WTC11 (cell line): ENCODE measurements around the gene FKBP10. TPM values are rescaled to one million over a fixed set of nuclear protein-coding genes. Genes with fewer than 3 reads are reported as not detected.

ENCODE experiments used
- ATAC-seq: fragments of 200-7000 bp; cut with Tn5 transposase; 2 replicates; pipeline ENCODE4 v1.10.0; 2021; ENCODE audit warnings: mild to moderate bottlenecking, moderate library complexity
- CTCF ChIA-PET: fragments of 300-600 bp; sonication (Branson Sonifier 250); formaldehyde crosslinking; loops from one replicate; lab custom pipeline; 2021; ENCODE audit warnings: antibody characterized with exemption; lab: Charles Lee
- POLR2A ChIA-PET: fragments of 350-600 bp; sonication (Branson Sonifier 250); formaldehyde crosslinking; loops from one replicate; lab custom pipeline; 2021; ENCODE audit warnings: antibody characterized with exemption; lab: Charles Lee
- DNase-seq: peaks from one replicate; pipeline ENCODE4 v3.0.0; 2021; ENCODE audit warnings: low spot score
- H3K27ac Mint-ChIP-seq: 2 replicates; pipeline ENCODE4 v1.8.0; 2021; ENCODE audit warnings: mixed read lengths
- H3K27me3 Mint-ChIP-seq: 2 replicates; pipeline ENCODE4 v1.8.0; 2021; ENCODE audit warnings: low read depth, mild to moderate bottlenecking, moderate library complexity, mixed read lengths
- H3K36me3 Mint-ChIP-seq: 2 replicates; pipeline ENCODE4 v1.8.0; 2021; ENCODE audit warnings: mixed read lengths
- H3K4me1 Mint-ChIP-seq: 2 replicates; pipeline ENCODE4 v1.8.0; 2022; ENCODE audit warnings: mixed read lengths
- H3K4me3 Mint-ChIP-seq: 2 replicates; pipeline ENCODE4 v1.8.0; 2021; ENCODE audit warnings: mild to moderate bottlenecking, moderate library complexity, mixed read lengths
- H3K9me3 Mint-ChIP-seq: 2 replicates; pipeline ENCODE4 v1.8.0; 2021; ENCODE audit warnings: mixed read lengths
- CTCF ChIP-seq: fragments of 200-600 bp; IDR thresholded peaks from 2 replicates; pipeline ENCODE4 v1.8.0; 2022; ENCODE audit warnings: antibody characterized with exemption
- FOXK1 ChIP-seq: sonication (generic); formaldehyde crosslinking; IDR thresholded peaks from 2 replicates; pipeline ENCODE4 v1.8.0; 2022; ENCODE audit warnings: mild to moderate bottlenecking, moderate library complexity, missing genetic modification reagents
- GABPB1 ChIP-seq: sonication (generic); formaldehyde crosslinking; IDR thresholded peaks from 2 replicates; pipeline ENCODE4 v1.8.1; 2023; ENCODE audit warnings: mild to moderate bottlenecking, missing genetic modification reagents
- GRHL2 ChIP-seq: fragments of 250-450 bp; sonication (Bioruptor Pico); IDR thresholded peaks from 2 replicates; pipeline ENCODE4 v1.8.0; 2022; ENCODE audit warnings: mild to moderate bottlenecking, moderate library complexity; ENCODE audit not compliant: insufficient replicate concordance, severe bottlenecking
- GTF2I ChIP-seq: fragments of 250-450 bp; sonication (Bioruptor Pico); conservative IDR thresholded peaks from 2 replicates; pipeline ENCODE4 v1.4.0; 2021; ENCODE audit warnings: mild to moderate bottlenecking
- IRF2 ChIP-seq: sonication (generic); formaldehyde crosslinking; IDR thresholded peaks from 2 replicates; pipeline ENCODE4 v1.8.0; 2022; ENCODE audit warnings: low read depth, missing genetic modification reagents, borderline replicate concordance
- MYBL2 ChIP-seq: sonication (generic); formaldehyde crosslinking; IDR thresholded peaks from 2 replicates; pipeline ENCODE4 v1.8.1; 2023; ENCODE audit warnings: mild to moderate bottlenecking, moderate library complexity, missing genetic modification reagents
- NR2C2 ChIP-seq: sonication (generic); formaldehyde crosslinking; IDR thresholded peaks from 2 replicates; pipeline ENCODE4 v1.8.0; 2022; ENCODE audit warnings: mild to moderate bottlenecking, missing genetic modification reagents
- OVOL2 ChIP-seq: fragments of 250-450 bp; sonication (Bioruptor Pico); IDR thresholded peaks from 2 replicates; pipeline ENCODE4 v1.9.0; 2021; ENCODE audit warnings: mild to moderate bottlenecking, borderline replicate concordance
- RORB ChIP-seq: fragments of 250-450 bp; sonication (Bioruptor Pico); IDR thresholded peaks from 2 replicates; pipeline ENCODE4 v1.9.0; 2021; ENCODE audit warnings: mild to moderate bottlenecking
- TP53 ChIP-seq: sonication (generic); formaldehyde crosslinking; IDR thresholded peaks from 2 replicates; pipeline ENCODE4 v1.8.1; 2023; ENCODE audit warnings: mild to moderate bottlenecking, missing genetic modification reagents
- ZNF219 ChIP-seq: sonication (generic); formaldehyde crosslinking; IDR thresholded peaks from 2 replicates; pipeline ENCODE4 v1.8.0; 2023; ENCODE audit warnings: missing genetic modification reagents, mild to moderate bottlenecking, borderline replicate concordance
- ZNF232 ChIP-seq: sonication (generic); formaldehyde crosslinking; IDR thresholded peaks from 2 replicates; pipeline ENCODE4 v1.8.0; 2022; ENCODE audit warnings: mild to moderate bottlenecking, missing genetic modification reagents
- ZNF281 ChIP-seq: sonication (generic); formaldehyde crosslinking; IDR thresholded peaks from 2 replicates; pipeline ENCODE4 v1.8.0; 2023; ENCODE audit warnings: mild to moderate bottlenecking, missing genetic modification reagents
- ZNF425 ChIP-seq: fragments of 250-450 bp; sonication (Bioruptor Pico); conservative IDR thresholded peaks from 2 replicates; pipeline ENCODE4 v1.9.0; 2021; ENCODE audit warnings: mild to moderate bottlenecking
- total RNA-seq: library from RNA; stranded (reverse); gene quantifications from 3 replicates; pipeline ENCODE4 v1.2.3, GENCODE V29; 2021
- TF ChIP-seq, protein P1 (sequence below): sonication (generic); formaldehyde crosslinking; IDR thresholded peaks from 2 replicates; pipeline ENCODE4 v1.8.0; 2022; ENCODE audit warnings: missing genetic modification reagents
- TF ChIP-seq, protein P2 (sequence below): sonication (generic); formaldehyde crosslinking; IDR thresholded peaks from 2 replicates; pipeline ENCODE4 v1.8.1; 2023; ENCODE audit warnings: mild to moderate bottlenecking, missing genetic modification reagents, moderate library complexity
- TF ChIP-seq, protein P3 (sequence below): fragments of 250-450 bp; sonication (Bioruptor Pico); IDR thresholded peaks from 2 replicates; pipeline ENCODE4 v1.9.0; 2021; ENCODE audit warnings: mild to moderate bottlenecking
- TF ChIP-seq, protein P4 (sequence below): sonication (generic); formaldehyde crosslinking; IDR thresholded peaks from 2 replicates; pipeline ENCODE4 v1.8.1; 2023; ENCODE audit warnings: mild to moderate bottlenecking, moderate library complexity, missing genetic modification reagents

FKBP10 gene
- total RNA-seq, 1 experiment from 2014 or later: 243 TPM

DNA sequence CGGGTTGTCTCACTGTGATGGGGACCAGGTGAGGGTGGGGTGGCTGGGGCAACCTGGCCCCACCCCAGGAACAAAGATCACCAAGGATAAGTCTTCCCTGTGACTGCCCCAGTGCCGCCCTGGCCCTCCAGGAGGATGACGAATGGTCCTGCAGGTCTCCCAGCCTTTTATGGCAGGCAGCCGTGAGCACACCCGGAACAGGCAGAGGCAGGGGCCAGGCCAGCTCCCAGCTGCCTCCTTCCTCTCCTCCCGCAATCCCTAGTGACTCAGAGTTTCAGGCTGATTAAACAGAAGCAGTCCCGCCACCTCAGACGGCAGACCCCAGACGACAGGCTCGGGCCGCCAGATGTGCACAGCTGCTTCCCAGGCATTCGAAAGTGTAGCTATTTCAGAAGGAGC lies 39.6 kb upstream of the FKBP10 start (continued):
- TF ChIP-seq, protein P1, sequence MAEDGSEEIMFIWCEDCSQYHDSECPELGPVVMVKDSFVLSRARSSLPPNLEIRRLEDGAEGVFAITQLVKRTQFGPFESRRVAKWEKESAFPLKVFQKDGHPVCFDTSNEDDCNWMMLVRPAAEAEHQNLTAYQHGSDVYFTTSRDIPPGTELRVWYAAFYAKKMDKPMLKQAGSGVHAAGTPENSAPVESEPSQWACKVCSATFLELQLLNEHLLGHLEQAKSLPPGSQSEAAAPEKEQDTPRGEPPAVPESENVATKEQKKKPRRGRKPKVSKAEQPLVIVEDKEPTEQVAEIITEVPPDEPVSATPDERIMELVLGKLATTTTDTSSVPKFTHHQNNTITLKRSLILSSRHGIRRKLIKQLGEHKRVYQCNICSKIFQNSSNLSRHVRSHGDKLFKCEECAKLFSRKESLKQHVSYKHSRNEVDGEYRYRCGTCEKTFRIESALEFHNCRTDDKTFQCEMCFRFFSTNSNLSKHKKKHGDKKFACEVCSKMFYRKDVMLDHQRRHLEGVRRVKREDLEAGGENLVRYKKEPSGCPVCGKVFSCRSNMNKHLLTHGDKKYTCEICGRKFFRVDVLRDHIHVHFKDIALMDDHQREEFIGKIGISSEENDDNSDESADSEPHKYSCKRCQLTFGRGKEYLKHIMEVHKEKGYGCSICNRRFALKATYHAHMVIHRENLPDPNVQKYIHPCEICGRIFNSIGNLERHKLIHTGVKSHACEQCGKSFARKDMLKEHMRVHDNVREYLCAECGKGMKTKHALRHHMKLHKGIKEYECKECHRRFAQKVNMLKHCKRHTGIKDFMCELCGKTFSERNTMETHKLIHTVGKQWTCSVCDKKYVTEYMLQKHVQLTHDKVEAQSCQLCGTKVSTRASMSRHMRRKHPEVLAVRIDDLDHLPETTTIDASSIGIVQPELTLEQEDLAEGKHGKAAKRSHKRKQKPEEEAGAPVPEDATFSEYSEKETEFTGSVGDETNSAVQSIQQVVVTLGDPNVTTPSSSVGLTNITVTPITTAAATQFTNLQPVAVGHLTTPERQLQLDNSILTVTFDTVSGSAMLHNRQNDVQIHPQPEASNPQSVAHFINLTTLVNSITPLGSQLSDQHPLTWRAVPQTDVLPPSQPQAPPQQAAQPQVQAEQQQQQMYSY (CRISPR knock-in tag): no peak
- TF ChIP-seq, protein P2, sequence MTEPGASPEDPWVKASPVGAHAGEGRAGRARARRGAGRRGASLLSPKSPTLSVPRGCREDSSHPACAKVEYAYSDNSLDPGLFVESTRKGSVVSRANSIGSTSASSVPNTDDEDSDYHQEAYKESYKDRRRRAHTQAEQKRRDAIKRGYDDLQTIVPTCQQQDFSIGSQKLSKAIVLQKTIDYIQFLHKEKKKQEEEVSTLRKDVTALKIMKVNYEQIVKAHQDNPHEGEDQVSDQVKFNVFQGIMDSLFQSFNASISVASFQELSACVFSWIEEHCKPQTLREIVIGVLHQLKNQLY (CRISPR knock-in tag): no peak
- TF ChIP-seq MYBL2 (CRISPR knock-in tag): no peak

DNA sequence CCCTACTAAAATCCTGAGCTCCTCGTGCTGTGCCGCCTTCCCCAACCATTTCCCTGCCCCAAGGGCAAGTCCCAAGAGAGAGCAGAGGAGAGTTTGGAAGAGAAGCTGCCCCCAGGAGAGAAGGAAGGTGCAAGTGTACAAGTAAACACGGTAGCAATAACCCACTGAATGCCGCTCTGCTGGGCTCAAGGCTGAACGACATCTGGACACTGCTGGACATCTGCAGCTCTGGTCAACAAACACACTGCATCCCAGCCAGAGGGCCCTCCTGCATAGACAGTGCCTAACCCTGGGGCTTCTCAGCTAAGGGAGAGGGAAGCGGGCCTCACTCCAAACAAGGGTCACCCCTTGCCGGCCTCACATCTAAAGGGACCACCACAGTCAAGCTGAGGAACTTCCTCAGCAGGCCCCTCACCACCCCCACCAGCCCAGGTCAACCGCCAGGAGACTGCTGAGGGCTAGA lies 39.0 kb upstream of the FKBP10 start:
- Mint-ChIP-seq H3K36me3 (peaks cover 16% of the 10 kb centered on the region), H3K27ac (peak overlapping the region; percentile 78), H3K27me3 (no peaks in the 10 kb centered on the region), H3K4me3 (no peak overlapping the region), H3K4me1 (peaks cover 62% of the 10 kb centered on the region), H3K9me3 (no peaks in the 10 kb centered on the region)
- no peak for DNase-seq
- ChIA-PET CTCF (interaction anchor here (0.6 to 7.1 kb wide), 9 partner anchors 8 to 327 kb away, joined by 3 to 135 read pairs (median 6); partner anchors contain the start of genes JUP and P3H4), POLR2A (interaction anchor here (1.1 to 2.9 kb wide), 4 partner anchors 8 to 92 kb away, joined by 3 to 37 read pairs (median 6); partner anchors contain the start of genes JUP and KLHL11)
- ATAC-seq: no peak
- TF ChIP-seq ZNF425 (CRISPR knock-in tag): no peak
- TF ChIP-seq GTF2I (CRISPR knock-in tag): no peak
- no peak for TF ChIP-seq RORB
- no peak for TF ChIP-seq GABPB1 (CRISPR knock-in tag)
- TF ChIP-seq IRF2 (CRISPR knock-in tag): no peak
- no peak for TF ChIP-seq CTCF
- TF ChIP-seq GRHL2: no peak
- no peak for TF ChIP-seq OVOL2
- no peak for TF ChIP-seq TP53 (CRISPR knock-in tag)
- TF ChIP-seq, protein P3, sequence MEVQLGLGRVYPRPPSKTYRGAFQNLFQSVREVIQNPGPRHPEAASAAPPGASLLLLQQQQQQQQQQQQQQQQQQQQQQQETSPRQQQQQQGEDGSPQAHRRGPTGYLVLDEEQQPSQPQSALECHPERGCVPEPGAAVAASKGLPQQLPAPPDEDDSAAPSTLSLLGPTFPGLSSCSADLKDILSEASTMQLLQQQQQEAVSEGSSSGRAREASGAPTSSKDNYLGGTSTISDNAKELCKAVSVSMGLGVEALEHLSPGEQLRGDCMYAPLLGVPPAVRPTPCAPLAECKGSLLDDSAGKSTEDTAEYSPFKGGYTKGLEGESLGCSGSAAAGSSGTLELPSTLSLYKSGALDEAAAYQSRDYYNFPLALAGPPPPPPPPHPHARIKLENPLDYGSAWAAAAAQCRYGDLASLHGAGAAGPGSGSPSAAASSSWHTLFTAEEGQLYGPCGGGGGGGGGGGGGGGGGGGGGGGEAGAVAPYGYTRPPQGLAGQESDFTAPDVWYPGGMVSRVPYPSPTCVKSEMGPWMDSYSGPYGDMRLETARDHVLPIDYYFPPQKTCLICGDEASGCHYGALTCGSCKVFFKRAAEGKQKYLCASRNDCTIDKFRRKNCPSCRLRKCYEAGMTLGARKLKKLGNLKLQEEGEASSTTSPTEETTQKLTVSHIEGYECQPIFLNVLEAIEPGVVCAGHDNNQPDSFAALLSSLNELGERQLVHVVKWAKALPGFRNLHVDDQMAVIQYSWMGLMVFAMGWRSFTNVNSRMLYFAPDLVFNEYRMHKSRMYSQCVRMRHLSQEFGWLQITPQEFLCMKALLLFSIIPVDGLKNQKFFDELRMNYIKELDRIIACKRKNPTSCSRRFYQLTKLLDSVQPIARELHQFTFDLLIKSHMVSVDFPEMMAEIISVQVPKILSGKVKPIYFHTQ (CRISPR knock-in tag): no peak
- no peak for TF ChIP-seq NR2C2 (CRISPR knock-in tag)
- no peak for TF ChIP-seq ZNF219
- no peak for TF ChIP-seq FOXK1
- TF ChIP-seq, protein P4, sequence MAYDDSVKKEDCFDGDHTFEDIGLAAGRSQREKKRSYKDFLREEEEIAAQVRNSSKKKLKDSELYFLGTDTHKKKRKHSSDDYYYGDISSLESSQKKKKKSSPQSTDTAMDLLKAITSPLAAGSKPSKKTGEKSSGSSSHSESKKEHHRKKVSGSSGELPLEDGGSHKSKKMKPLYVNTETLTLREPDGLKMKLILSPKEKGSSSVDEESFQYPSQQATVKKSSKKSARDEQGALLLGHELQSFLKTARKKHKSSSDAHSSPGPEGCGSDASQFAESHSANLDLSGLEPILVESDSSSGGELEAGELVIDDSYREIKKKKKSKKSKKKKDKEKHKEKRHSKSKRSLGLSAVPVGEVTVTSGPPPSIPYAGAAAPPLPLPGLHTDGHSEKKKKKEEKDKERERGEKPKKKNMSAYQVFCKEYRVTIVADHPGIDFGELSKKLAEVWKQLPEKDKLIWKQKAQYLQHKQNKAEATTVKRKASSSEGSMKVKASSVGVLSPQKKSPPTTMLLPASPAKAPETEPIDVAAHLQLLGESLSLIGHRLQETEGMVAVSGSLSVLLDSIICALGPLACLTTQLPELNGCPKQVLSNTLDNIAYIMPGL (CRISPR knock-in tag): no peak
- no peak for TF ChIP-seq ZNF281 (CRISPR knock-in tag)
- TF ChIP-seq, protein P2 (CRISPR knock-in tag): no peak
- no peak for TF ChIP-seq ZNF232 (CRISPR knock-in tag)
